Brain pericyte (primary cell): ENCODE measurements around the gene MYH14.

Experiments
- DNase-seq: peaks from one replicate; pipeline ENCODE4 v3.0.0-alpha.2; 2012; ENCODE audit warnings: low read depth, low spot score

MYH14 gene

GRCh38 chr19:50258918-50259372, 55.5 kb downstream of the MYH14 start:
- DNase-seq, result no peak

GRCh38 chr19:50261446-50261970, 58.1 kb downstream of the MYH14 start:
- DNase-seq, result no peak

- no peak for DNase-seq
These were observed 59.8 kb downstream of the MYH14 start for GRCh38 chr19:50263176-50263575.

GRCh38 chr19:50264483-50265186, 61.2 kb downstream of the MYH14 start:
- no peak for DNase-seq

- DNase-seq, result no peak
These were observed 62.6 kb downstream of the MYH14 start for GRCh38 chr19:50266041-50266440.

- no peak for DNase-seq
These were observed 63.5 kb downstream of the MYH14 start for GRCh38 chr19:50266896-50267295.

- no peak for DNase-seq
These were observed 64.6 kb downstream of the MYH14 start for GRCh38 chr19:50268041-50268440.

DNA sequence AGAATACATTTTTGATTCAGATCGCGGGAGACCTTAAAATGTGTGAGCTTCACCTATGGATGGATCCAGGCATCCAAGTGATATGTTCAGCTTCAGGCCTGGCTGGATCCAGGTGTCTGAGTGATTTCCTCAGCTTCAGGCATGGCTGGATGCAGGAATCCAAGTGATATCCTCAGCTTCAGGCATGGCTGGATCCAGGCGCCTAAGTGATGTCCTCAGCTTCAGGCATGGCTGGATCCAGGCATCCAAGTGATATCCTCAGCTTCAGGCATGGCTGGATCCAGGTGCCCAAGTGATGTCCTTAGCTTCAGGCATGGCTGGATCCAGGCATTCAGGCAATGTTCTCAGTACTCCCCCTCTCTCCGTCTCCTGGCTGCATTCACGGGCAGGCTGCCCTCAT, 65.1 kb downstream of the MYH14 start:
- no peak for DNase-seq

DNA sequence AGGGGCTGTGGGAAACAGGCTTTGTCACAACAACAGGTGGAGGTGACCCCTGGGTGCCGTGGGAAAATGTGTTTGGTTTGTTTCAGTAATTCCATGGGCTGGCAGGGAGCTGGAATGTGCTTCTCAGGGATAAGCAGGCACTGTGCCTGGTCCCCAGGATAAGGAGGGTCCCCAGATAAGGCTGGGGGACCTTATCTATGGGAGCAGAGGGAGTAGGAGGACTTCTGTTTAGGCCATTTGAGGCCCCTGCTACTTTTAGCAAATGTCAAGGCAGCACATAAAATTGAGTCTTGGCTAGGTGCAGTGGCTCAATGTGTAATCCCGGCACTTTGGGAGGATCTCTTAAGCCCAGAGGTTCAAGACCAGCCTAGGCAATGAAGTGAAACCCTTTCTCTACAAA, 66.2 kb downstream of the MYH14 start:
- DNase-seq, result no peak

DNA sequence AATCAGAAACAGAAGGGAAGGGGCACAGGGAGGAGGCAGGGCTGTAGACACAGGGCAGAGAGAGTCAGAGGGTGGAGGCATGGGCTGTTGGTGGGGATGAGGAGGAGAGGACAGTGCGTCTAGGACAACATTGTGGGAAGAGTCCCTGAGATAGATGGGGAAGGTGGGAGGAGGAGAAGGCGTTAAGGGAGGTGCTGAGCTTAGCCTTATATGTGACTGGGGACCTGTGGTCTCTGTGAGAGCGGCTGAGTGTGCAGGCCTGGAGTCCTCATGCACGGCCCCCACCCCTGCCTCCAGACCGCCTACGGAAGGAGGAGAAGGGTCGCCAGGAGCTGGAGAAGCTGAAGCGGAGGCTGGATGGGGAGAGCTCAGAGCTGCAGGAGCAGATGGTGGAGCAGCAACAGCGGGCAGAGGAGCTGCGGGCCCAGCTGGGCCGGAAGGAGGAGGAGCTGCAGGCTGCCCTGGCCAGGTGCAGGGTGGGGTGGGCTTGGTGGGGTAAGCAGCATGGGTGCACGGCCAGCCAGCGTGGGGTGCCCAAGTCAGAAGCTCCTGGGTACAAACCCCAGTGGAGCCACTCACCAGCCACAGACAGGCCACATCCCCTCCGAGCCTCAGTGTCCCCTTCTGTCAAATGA, 69.0 kb downstream of the MYH14 start:
- no peak for DNase-seq

DNA sequence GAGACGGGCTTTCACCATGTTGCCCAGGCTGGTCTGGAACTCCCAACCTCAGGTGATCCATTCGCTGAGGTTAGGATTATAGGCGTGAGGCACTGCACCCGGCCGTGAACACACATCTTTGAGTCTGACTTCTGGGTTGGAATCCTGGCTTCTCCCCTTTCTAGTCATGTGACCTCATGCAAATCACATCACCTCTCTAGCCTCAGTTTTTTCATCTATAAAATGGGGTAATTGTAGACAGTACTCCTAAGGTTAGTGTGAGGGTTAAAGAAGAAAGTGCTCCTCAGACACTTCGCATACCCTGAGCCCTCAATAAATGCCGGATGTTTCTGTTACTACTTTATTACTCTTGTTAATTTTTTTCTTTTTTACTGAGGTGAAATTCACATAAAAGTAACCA, 70.4 kb downstream of the MYH14 start:
- no peak for DNase-seq

DNA sequence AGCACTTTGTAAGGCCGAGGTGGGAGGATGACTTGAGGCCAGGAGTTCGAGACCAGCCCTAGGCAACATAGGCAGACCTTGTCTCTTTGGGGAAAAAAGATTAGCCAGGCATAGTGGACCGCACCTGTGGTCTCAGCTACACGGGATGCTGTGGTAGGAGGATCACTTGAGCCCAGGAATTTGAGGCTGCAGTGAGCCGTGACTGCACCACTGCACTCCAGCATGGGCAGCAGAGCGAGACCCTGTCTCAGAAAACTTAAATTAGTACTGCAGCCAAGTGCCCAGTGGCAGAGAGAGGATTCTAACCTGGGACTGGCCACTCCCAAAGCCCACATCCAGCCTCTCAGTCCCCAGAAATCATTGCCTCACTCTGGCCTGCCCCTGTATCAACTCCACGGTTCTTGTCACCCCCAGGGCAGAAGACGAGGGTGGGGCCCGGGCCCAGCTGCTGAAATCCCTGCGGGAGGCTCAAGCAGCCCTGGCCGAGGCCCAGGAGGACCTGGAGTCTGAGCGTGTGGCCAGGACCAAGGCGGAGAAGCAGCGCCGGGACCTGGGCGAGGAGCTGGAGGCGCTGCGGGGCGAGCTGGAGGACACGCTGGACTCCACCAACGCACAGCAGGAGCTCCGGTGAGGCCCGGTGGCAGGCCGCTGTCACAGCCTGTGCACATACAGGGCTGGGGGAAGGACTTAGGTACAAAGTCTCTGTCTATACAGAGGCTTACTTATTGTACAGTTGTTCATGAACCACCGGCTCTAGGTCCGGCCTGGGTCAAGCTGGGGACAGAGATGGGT, 72.4 kb downstream of the MYH14 start:
- DNase-seq, result no peak

- DNase-seq, result no peak
These were observed 73.1 kb downstream of the MYH14 start for GRCh38 chr19:50276370-50277063.

DNA sequence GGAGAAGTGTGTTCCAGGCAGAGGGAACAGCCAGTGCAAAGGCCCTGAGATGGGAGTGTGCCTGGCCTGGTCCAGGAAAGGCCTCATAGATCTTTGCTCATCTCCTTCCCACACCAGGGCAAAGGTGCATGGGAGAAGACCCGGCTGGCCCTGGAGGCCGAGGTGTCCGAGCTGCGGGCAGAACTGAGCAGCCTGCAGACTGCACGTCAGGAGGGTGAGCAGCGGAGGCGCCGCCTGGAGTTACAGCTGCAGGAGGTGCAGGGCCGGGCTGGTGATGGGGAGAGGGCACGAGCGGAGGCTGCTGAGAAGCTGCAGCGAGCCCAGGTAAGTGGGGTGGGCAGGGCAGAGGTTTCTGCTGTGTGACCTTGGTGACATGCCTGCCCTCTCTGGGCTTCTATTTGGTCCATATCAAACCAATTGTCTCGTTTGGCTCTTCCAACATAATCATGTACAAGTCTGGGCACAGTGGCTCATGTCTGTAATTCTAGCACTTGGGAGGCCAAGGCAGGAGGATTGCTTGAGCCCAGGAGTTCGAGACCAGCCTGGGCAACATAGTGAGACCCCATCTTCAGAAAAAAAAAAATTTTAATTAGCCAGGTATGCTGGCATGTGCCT, 74.7 kb downstream of the MYH14 start:
- no peak for DNase-seq

DNA sequence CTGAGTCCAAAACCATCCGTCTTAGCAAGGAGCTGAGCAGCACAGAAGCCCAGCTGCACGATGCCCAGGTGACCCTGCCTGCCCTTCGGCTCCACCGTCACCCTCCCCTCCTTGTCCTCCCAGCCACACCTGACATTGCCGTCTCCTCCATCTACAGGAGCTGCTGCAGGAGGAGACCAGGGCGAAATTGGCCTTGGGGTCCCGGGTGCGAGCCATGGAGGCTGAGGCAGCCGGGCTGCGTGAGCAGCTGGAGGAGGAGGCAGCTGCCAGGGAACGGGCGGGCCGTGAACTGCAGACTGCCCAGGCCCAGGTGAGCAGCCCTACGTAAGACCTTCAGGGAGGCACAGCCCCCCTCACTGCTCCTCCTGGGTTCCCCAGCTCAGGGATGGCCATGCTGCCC, 76.7 kb downstream of the MYH14 start:
- DNase-seq, result no peak

GRCh38 chr19:50280983-50281382, 77.6 kb downstream of the MYH14 start:
- DNase-seq, result no peak

GRCh38 chr19:50281491-50281890, 78.1 kb downstream of the MYH14 start:
- no peak for DNase-seq

DNA sequence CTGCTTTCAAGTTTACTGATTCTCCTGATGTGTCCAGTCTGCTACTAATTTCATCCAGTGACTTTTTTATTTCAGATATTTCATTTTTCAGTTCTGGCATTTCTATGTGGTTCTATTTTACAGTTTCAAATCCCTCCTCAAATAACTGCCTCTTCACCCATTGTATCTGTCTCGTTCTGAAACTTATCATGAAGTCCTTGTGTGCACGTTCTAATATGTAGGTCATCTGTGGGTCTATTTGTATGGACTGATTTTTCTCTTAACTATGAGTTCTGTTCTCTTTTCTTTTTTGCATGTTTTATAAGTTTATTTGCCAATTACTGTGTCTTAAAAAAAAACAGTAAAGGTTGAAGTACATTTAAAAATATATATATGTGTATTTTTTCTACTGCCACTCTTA, 82.4 kb downstream of the MYH14 start:
- no peak for DNase-seq

- no peak for DNase-seq
These were observed 83.0 kb downstream of the MYH14 start for GRCh38 chr19:50286443-50286842.

DNA sequence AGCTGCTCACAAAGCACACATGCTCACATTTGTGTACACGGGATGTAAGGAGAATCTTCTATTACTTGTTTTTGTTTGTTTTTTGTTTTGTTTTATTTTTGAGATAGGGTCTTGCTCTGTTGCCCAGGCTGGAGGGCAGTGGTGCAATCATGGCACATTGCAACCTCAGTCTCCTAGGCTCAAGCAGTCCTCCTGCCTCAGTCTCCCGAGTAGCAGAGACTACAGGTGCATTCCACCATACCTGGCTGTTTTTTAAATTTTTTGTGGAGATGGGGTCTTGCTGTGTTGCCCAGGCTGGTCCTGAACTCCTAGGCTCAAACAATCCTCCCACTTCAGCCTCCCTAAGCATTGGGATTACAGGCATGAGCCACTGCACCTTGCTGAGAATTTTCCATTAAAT, 83.9 kb downstream of the MYH14 start:
- no peak for DNase-seq

DNA sequence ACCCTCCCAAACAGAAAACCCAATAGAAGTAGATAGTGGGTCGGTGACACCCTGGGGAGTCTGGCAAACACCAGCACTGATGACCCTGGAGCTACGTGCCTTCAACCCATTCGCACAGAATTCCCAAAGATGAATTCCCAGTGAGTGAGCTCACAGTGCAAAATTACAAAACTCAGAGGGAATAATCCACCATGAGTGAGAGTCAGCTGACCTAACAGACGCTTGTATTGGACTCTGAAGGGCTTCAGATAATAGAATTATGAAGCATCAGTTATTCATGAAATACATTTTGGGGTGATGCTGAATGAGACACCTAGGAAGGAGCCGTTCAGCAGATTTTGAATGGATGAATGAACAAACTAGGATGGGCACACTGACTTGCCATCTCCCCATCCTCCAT, 85.5 kb downstream of the MYH14 start:
- DNase-seq, result no peak
